ENCODE measurements around the gene LRRC56.

Gene LRRC56

DNA sequence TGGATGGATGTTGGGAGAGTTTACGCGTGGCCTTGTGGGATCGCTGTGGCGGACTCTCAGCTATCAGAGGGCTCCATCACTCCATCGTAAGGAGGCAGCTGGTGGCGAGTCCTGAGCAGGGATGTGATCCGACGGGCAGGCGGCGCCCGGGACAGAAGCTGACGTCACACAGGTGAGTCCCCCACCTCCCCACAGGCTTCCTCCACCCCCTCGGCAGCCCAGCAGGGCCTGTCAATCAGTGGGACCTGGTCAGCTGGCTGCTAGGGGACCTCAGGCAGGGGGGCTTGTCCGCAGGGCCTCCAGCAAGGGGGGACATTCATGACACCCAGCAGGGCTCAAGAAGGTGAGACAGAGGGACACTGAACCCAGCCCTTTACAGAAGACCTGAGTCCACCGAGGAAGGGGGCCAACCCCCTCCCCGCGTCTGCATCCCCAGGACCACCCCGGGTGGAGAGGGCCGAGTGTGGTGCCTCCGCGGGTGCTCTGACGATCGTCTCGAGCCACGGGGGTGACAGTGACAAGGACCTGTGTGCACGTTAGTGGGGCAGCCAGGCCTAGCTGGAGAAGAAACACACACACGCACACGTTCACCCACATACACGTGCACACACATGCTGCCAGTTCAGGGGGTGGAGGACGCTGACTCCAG, 9.0 kb upstream of the LRRC56 start:
- DNase-seq: peak; percentile 43

- DNase-seq: peak; percentile 51
These were observed 8.3 kb upstream of the LRRC56 start for GRCh38 chr11:528815-529727.

GRCh38 chr11:529728-530411, 7.5 kb upstream of the LRRC56 start:
- DNase-seq: peak; percentile 45

GRCh38 chr11:530960-531831, 6.1 kb upstream of the LRRC56 start:
- no peak for DNase-seq

DNA sequence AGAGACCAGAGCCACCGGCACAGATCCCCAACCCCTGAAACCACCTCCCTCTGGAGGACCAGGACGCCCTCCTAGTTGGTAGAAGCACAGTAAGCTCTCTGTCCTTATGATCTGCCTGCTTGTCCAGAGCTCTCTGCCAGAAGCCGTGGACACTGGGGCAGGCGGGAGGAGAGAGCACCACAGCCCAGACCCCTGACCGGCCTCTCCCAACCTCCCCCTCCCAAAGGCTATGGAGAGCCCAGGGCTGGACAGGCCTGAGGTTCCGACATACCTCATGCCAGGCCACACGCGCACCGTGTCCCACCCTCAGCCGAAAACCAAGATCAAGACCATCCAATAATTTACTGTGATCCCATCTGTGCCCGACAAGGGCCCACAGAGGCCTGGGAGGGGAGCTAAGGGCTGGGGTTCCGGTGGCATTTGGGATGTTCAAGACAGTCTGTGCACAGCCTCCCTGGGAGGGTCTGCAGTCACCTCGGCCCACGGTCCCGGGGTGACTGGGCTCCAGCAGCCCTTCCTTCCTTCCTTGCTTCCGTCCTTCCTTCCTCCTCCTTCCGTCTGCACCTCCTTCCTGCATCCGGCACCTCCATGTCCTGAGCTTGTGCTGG, 5.3 kb upstream of the LRRC56 start:
- DNase-seq: no peak

- no peak for DNase-seq
These were observed 4.8 kb upstream of the LRRC56 start for GRCh38 chr11:532527-532985.

GRCh38 chr11:532986-533585, 4.2 kb upstream of the LRRC56 start:
- no peak for DNase-seq

- DNase-seq: no peak
These were observed 3.5 kb upstream of the LRRC56 start for GRCh38 chr11:533586-534395.

GRCh38 chr11:534396-535209, 2.7 kb upstream of the LRRC56 start:
- DNase-seq: peak; percentile 60

DNA sequence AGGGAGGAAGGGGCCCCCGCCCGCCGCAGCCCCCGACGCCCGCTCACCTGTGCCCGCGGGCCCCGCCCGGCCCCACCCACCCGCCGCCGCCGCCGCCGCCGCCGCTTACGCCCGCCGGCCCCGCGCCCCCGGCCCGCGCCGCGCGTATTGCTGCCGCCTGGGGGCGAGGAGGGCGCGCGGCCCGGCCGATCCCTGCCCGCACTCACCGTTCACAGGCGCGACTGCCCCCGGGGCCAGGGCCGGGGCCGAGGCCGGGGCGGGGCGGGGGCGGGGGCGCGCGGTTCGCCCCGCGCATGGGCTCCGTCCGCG, 2.2 kb upstream of the LRRC56 start:
- no peak for DNase-seq

GRCh38 chr11:535519-536454, 1.5 kb upstream of the LRRC56 start, which contains the start of gene HRAS:
Gene HRAS, minus strand, starts transcription at chr11:535576.
- DNase-seq: peak; percentile 96

DNA sequence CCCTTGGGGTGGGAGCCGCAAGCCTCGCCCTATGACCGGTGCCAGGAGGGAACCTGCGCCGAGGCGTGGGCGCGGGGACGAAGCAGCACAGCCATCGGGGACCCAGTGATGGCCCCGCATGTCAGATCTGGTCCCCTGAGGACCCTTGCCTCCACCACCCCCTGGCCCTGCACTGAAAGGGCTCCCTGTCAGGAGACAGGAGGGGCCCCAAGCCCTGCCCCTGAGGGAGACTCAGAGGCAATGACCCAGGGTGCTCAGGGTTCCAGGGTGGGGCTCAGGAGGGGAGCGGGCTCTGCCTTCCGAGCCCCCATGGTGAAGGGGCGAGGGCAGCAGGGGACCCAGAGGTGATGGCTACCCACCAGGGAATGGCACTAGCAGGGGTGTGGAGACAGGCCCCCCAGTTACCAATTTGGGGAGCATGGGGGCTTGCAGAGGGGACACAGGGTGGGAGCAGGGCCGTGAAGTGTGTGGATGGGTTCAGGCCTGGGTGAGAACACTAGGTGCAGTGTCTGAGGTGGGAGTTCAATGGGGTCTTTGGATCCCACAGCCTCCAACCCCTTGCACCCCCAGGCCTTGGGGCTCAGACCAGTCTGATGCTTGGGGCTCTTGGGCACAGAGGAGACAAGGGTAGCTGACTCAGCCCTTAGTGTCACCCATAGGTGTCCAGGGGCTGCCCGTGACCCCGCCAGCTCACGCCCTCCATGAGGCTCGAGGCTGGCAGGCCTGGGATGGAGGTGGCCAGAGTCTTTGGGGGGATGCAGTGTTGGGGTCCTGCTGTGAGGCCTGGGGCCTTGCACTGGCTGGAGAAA, 499 bp downstream of the LRRC56 start:
- no peak for DNase-seq

- no peak for DNase-seq
These were observed 1.2 kb downstream of the LRRC56 start for GRCh38 chr11:538431-539051.

DNA sequence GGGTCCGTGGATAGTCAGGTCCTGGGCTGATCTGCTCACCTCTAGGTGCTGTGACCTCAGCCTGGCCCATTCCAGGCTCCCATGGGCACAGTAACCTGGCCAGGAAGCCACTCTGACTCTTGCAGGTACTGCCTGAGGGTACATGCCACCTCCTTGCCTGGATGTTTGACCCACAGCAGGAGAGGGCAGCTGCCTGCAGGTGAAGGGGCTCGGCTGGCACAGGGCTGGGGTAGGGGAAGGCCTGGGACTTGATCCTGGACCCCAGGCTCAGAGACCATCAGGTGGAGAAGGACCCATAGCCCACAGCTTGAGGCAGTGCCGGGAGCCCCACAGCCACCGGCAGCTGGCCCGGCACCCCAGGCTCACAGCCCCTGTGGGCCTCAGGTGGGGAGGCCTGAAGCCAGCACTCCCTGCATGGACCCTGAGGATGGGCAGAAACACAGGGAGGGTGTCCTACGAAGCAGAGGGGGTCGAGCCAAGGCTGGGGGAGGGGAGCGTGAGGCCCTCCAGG, 2.7 kb downstream of the LRRC56 start:
- DNase-seq: peak; percentile 48

DNA sequence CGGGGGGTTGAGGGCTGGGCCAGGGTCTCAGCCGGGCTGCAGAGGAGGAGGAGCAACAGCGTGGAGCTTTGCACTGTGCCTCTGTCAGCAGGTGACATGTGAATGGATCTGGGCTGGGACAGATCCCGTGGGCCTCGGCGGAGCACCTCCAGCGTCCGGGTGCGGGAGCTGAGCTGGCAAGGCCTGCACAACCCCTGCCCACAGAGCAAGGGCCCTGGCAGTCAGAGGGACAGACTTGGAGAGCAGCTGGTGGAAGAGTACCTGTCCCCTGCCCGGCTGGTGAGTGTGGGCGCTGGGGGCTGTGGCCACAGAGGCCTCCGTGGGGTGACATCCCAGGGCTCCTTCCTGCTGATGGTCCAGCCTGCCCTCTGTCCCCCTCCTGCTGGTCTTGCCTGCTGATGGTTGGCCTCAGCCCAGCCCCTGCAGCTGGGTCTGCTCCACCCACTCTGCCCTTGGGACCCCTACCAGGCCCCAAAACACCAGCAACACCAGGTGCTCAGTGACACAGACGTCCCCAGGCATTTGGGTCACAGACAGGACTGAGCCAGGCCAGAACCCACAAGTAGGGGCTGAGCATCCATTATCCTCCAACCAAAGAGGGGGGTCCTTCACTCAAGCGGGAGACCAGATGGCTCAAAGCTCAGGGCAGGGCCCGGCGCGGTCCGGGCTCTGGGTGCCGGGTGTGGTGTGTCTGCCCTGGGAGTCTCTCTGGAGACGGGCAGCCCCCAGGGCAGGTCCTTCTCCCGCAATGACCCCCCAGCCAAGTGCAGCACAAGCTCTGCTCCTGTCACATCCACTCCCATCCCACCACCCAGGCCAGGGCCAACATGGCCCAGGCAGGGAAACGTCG, 3.5 kb downstream of the LRRC56 start:
- peak; percentile 52 for DNase-seq

DNA sequence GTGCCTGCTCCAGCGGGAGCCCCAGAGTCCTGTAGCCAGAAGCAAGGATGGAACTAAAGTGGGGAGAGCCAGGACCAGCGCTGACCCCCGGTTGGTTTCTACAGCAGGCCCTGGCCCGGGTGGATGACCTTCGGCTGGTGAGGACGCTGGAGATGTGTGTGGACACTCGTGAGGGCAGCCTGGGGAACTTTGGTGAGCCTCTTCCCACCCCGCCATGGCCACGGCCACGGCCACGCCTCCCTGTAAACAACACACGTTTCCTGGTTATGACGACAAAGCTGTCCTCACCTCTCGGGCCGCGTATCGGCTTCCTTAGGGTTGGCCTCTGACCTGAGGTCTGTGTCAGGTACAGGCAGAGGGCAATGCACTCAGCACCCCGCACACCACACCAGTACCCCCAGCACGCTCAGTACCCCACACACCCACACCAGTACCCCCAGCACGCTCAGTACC, 4.1 kb downstream of the LRRC56 start:
- DNase-seq: no peak

All from islet precursor cell (in vitro differentiated cells).